Measurements from ENCODE around the gene ASTN2.

The ASTN2 gene

DNA sequence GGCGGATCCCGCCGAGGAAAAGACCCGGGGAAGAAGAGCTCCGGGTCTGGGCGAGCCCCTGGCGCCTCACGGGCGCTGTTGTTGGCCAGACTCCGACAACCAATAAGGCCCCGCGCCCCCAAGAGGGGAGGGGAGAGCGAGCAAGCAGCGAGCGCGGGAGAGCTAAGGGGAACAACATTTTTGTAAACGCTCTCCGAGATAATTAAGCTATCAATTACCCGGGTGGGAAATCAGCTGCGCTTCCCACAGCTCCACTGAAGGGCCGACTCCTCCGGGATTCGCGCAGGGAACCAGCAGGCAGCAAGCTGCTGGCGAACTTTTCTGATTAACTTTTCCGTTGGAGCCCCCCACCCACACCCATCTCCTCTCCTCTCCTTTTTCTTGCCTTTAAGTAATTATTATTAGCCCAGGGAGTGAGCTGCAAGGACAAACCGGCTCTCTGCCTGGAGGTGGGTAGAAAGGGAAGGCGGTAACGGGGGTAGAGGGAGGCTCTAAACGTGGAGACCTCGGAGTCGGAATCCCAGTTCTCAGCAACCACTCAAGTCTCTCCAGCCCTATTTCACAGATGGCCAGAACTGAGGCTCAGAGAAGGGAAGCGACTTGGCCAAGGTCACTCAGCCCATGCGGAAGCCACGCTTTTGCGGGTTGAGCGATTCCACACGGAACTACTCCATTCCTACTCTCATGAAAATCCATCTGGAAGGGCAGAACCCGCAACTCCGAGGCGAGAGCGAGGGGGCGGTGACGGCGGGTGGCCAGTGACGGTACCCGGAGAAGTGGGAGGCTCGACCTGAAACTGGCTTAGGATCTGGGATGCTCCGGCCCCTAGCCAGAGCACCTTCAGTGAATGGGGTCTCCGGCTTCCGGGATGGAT lies 1.3 kb downstream of the ASTN2 start:
- no peak for DNase-seq

DNA sequence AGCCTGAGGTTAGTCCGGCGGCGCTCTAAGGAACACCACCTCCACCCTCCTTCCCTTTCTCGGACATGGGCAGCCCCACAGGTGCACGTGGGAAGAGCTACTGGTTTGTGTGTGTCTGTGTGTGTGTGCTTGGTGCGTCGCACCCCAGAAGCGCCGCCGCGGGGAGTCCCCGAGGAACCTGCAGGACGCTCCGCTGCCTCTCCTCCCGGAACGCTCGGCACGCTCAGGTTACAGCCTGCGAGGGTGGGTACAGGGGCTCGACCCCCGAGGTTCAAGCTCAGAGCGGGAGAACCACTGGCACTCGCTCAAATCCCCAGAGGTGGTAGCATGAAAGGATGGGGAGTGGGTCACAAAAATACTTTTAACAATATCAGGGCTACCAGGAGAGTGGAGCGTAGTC lies 2.0 kb downstream of the ASTN2 start:
- no peak for DNase-seq

DNA sequence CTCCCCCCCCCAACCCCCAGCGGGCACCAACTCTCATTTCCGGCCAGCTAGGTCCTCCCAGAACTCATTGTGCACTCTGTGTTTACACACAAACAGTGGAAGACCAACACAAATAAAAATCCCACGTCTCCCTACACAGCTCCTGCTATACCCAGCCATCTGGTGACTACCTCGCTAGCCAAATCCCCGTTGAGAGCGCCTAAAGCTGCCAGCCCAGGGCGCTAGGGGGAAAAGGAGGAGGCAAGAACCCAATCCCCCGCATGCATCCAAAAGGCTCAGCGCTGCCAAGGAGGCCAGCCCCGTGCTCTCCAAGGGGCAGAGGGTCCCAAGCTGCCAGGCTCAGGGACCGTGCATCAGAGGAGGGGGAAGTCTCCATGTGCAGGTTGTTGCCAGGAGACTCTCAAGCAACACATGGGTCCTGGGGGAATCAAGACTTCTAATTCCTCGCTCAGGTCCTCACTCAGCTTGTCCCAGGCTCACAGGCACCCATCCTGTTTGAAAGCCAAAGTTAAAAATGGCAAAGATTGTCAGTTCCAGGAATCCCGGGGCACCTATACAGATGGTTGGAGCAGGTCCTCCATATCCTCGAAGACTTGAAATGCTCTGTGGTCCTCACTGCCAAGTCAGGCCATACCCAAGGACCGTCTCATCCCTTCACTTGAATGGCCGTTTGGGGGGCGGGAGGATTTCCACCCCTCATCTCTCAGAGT lies 2.7 kb downstream of the ASTN2 start:
- no peak for DNase-seq

DNA sequence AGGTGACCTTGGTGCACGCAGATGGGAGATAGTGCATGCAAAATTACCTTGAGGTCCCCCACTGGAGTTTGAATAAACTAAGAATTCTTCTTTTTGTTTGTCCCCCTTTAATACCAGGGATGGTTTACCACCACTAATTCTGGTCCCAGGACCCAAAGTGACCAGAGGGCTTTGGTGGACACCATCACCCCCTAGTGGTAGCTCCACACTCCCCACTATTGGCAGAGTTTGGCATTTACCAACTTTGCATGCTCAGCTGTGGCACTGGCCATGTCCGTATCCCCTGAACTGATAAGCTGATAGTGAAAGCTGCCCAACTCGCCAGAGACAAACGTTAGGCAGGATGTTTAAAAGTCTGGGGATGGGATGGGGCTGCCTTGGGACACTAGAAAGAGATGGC lies 3.3 kb downstream of the ASTN2 start:
- no peak for DNase-seq

DNA sequence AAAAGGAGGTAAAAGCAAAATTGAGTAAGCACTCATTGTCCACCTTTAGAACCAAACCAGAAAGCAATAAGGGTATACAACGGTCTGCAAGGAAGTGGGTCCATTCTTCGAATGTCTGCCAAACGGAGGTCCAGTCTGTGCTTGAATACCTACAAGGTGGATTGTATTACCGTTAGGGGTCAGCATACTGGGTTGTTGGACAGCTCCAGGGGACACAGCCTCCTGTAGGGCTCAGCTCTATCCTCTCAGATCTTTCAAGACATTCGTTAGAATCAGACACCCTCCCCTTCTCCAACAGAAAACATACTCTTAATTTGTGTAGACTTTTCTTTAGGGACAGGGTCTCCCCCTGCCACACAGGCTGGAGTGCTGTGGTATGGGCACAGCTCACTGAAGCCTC lies 5.5 kb downstream of the ASTN2 start:
- DNase-seq: no peak

DNA sequence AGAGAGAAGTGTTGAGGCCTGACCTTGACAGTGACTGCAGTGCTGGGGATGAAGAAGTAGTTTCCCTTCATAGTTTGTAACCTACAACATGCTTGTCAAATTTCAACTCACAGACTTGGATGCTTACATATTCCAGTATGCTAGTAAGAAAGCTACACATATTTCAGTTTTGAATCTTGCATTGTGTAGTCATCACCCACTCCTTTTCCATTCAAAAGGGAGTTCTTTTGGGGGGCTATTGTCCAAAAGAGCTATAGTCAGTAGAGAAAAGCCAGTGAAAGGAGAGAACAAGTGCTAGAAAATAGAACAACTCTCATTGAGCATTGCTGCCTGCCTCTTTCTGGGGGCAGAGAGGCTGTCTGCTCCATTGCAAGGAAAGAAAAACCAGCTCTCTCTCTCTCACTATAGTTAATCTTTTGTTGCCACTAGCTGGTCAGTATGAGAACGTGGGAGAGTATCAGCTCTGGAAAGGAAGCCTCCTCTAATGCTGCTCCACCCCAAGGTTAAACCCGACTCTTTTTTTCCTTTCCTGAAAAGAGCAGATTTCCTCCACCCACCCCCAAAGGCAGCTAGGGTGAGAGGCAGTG lies 7.3 kb downstream of the ASTN2 start:
- DNase-seq: no peak

DNA sequence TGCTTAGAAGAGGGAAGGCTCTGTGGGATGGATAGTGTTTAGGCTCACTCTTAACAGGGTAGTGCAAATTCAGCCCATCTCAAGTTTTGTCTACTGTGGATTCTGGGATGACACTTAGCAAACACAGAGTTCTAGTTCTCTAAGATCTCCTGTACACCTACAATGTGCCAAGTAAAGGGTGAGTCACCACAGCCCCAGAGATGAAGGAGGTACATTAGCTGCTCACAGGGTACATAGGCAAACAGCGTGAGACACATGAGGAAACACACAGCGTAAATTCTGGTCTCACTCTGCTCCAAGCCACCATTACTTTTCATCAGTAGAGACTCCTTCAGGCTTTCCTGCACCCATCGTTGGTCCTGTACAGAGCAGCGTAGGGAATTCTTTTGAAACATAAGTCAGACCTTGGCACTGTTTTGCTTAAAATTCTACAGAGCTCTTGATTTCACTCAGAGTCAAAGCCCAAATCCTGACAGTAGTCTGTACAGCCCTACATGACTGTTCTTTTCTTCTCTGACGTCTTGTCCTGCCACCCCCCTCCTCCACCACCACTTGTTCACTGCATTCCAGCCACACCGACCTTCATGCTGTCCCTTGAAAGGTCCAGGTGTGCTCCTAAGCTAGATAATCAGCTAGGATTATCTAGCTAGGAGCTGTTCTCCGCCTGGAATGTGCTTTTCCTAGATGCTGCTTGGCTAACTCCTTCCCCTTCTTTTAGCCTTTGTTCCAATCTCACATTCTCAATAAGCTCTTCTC lies 8.7 kb downstream of the ASTN2 start:
- DNase-seq: no peak

DNA sequence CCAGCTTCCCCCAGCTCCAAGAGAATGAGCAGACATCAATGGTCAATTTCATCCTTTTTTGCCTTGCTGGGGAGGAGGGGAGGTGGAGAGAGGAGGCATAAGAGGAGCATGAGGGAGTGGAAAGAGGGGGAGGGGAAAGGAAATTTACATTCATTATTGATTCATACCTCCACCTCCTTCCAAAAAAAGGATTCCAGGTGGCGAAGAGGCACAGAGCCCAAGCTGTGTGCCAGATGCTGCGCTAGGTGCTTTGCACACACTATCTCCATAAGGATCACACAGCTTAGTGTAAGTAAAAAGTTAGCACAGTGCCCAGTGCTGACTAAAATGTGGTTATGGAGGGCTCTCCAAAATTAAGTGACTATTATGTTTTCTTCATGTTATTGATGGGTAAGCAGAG lies 11.0 kb downstream of the ASTN2 start:
- DNase-seq: no peak

DNA sequence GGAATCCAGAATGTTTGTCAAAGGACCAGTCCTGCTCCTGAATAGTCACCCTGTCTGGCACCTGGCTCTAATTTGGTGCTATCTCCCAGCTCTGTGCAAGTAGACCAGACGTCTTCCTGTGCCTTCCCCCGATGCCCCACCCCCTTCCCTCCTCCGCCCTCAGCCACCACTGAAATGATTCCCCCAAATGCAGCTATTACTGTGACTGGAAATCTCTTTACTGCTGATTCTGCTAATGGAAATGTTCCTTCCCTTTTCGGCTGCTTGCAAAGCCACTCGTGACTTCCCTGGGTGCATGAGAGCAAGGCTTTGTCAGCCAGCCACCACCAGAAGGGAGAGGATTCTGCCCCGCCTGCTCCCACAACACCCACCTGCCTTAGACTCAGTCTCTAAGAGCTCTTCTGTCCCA lies 11.4 kb downstream of the ASTN2 start:
- DNase-seq: no peak

DNA sequence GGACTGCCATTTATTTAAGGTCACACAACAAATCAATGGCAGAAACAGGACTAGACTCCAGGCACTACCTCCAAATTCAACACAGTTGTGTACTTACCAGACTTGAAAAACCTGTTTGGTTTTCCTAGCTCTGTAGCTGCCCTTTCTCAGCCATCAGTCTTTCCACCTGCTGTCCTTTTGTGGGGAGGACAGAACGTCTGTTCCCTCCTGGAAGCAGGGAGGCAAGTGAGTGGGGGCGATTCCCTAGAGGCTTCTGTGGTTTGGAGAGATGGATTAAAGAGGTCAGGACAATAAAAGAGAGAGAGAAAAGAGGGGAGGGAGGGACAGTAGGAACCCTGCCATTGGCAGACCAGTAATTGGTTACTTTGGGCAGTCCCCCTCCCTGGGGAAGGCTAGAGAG lies 14.7 kb downstream of the ASTN2 start:
- DNase-seq: no peak

DNA sequence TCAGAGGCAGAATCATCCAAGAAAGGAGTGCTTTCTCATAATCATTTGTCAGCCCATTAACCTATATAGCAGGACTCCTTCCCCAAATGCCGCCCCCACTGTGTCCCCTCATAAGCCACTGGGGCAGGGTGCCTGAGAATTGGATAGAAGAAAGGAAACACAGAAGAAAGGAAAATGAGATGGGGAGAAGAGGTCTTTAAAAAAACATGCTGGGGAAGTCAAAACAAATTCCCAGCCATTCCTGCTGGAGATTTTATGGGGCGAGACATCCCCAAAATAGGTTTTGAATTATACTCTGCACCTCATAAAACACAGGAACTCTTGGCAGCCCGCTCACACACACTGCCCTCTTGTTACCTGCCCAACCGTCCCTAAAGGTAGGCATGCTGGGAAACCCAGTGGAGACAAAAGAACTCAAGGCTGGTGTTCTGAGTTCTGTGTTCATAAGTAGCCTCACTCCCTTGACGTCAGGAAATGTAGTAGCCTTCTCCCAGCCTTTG lies 19.7 kb downstream of the ASTN2 start:
- DNase-seq: no peak

DNA sequence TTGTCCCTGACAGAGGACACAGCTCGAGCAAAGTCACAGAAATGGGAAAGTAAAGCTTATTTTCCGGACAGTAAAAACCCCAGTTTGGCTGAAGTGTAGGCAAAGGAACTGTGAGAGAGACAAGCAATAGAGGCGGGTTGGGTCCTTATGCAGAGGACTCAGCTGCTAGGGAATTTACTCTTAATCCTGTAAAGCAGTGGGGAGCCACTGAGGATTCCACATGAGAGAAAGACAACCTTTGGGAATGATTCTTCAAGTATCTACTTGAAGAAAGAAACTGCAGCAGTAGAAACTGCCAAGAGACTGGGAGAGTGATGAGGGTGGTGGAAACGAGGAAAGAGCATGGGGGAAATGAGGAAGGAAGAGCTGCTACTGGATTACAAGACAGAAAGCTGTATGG lies 20.2 kb downstream of the ASTN2 start:
- no peak for DNase-seq

DNA sequence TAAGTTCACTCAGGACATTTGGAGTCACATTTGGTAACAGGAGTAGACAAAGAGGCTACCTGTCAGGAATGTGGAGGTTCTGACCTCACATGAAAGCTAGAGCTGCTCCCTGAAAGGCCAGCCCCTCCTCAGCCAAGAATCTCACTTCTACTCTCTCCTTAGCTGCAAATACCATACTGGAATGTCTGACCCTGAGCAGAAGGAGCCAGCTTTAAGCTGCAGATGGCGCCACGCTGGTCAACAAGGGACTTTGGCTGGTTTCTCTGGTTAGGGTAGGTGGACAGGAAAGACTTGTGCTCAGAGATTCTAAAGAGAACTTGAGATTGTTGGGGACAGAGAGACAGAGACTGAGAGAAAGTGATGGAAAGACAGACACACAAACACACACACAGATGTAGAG lies 21.9 kb downstream of the ASTN2 start:
- no peak for DNase-seq

DNA sequence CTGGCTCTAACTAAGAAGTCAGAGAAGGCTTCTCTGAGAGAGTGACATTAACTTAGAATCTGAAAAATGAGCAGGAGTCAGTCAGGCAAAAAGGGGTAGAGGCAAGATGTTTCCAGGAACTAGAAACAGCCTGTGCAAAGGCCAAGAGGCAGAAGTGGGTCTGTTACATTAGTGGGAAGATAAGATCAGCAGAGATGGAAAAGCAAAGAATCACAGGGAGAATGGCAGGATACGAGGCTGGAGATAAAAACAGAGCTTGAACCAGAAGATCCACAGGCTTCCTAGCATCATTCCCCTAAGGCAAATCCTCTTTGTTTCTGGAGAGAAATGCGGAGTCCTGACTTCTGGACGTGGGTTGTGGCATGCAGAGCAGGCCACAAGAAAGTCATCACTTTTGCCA lies 27.4 kb downstream of the ASTN2 start:
- no peak for DNase-seq

DNA sequence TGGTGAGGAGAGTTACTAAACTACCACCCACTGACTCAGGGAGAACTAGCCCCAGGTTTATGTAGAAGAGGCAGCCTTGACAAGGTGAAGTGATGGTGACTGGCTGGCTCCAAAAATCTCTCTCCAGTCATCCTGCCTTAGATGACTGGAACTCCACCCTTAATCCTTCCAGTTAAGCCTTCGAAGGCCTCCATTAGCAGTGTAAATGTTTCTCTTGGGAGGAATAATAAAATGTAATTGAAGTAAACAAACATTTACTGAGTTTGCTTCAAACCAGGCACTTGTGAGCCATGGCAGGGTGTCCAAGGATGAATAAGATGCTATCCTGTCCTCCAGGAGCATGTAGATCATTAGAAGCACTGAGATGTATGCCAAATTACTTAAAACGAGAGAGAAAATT lies 35.5 kb downstream of the ASTN2 start:
- DNase-seq: no peak

DNA sequence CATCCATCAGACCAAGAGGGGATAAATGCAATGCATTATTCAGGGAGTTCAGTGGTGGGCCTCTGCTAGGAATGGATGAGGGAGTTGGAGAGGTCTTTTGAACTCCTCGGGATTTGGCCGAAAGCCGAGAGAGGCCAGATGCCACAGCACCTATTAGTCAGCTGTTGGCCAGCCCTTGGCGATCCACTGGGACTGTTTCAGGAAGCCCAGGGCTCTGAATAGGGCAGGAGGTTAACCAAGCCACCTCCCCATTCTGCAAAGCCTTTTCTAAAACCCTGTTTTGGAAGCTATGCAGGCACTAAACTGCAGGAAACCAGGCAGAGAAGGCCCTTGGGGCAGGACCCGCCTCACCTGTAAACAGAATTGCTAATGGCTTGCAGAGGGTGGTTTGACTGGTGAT lies 37.8 kb downstream of the ASTN2 start:
- no peak for DNase-seq

DNA sequence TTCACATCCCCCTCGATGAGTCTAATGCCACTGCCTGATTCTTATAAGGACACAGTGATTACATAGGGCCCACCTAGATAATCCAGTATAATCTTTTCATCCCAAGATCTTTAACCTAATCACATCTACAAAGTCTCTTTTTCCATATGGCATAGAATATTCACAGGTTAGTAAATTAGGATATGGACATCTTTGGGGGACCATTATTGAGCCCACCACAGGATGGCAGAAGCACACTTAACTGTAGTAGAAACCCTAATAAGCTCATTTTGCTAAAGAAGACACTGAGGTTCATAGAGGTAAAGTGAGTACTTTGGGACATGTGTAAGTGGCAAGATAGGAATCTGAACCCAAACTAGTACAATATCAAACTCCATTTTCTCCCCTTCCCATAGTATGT lies 38.9 kb downstream of the ASTN2 start:
- DNase-seq: no peak

DNA sequence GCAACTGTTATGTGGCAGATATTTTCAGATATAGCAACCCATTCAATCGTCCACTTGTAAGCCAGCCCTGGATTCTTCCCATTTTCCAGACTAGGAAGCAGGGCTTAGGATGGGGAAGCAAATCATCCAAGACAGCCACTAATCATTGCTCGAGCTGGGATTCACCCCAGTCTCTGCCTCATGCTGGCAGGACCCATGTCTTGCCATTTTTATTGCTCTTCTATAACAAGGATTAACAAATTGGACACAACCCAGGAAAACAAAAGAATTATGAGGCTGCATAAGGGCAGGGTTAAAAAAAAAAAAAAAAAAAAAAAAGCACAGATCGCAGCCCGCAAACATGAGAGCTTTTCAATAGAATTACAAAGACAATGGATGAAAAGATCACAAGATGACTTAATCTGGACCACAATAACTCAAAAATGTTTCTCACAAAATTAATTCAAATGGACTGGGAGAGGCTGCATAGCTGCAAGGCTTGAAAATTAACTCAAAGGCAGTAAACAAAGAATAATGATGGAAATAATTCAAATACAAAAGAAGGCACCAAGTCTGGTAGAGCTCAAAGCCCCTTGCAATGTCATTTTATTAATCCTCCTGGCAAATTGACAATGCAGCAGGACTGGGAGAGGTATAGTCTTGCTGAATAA lies 40.7 kb downstream of the ASTN2 start:
- no peak for DNase-seq

DNA sequence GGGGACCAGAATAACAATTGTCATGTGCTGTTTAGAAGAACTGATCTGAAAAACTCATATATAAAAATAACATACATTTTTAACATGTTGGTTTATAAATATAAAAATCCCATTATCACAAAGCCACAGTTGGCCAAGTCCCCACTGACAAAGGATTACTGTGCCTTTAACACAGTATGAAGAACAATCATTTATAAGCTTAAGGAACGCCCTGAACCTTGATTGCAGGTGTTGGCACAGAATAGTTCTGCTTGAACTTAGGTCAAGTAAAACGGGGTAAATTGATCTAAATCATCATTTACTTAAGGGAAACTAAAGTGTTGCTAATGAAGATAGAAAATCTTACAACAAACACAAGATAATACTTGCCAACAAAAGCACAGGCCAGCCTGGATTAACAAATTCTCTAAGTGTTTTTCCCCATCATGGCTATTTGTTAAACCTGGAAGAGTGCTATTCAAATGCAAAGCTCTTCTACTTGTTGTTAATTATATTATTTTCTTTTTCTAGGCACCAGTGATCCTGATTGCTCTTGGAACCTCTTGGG lies 46.1 kb downstream of the ASTN2 start:
- DNase-seq: no peak

DNA sequence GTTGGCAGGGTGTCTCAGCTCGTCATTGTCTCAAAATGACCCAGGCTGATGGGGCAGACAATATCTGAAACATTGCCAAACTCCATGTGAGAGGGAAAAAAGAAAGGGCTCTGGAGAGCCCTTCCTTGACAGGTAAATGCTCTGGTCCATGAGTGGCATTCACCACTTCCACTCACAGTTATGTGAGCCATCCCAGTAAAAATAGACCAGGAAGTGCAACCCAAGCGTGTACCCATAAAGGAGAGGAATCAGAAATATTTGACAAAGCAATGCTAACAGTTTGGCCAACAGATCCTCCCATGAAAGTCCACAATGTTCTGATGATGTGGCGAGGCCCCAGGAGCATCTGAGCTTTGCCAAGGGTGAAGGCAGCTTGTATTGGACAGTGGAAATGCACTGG lies 49.4 kb downstream of the ASTN2 start:
- DNase-seq: no peak

DNA sequence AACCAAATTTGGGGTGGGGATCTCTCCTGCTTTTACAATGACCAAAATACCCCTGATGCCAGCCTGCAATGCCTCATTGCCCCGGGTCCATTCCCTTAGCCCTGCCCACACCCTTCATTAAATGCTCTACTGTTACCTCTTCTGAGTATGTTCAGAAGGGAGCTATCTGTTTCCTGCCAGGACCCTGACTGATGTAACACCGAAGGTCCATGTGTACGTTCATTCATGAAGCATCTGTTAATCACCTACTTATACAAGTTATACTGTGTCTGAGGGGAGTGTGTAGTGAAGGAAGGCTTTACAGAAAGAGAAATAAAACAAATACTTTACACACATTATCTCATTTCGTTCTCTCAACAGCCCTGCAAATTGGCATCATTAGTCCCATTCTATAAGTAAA lies 51.9 kb downstream of the ASTN2 start:
- DNase-seq: no peak

DNA sequence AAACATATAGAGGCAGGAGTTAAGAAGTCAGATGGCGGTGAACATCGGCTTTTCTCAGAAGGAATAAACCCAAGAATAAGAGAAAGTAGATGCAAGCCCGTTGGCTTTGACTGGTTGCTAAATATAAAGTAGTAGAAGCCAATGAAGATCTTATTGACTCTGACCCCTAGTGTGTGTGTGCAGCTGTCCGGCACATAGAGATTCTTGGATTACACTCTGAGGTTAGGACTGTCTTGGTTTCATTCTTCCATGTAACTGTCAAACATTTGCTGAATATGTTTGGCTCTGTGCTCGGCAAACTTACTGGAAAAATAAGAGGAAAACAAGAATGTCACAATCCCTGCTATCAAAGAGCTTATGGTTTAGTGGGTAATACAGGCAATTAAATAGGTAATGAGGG lies 54.9 kb downstream of the ASTN2 start:
- no peak for DNase-seq

Data from left hindlimb (tissue), 1 donor.